ENCODE measurements around the gene SRCAP.

The SRCAP gene

DNA sequence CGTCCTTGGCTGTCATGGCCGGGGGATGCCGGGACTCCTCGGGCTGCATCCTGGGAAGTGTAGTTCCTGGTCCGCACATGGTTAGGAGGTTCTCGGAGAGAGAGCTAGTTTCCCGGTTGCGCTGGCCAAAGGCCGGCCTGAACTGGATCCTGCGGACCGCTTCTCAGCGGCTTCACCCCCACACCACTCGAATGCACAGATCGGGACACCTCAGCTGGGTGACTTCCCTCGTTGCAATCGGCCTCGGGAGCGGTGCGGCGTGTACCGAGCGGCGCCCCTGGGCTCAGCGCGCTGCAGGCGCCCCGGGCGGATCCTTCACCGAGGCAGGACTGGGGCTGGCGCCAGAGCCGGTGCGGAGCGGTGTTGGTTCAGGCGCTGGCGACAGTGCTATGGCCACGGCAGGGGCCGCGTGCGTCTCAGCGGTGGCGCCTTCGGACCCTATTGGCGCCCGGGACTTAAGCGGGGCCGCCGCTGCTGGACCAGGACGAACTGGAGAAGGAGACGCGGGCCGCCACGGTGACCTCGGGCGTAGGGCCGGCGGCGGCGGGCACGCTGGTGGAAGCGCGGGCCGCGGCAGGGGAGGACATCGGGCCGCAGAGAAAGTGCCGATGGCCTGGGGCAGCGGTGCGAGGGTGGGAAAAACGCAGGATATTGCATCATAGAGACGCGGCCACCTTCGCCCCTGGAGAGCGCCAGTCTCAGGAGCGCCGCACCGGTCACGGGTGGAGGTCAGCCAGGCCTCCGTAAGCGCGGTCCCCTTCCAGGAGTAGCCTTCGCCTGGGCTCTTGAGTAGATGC lies 76.6 kb downstream of the SRCAP start:
- DNase-seq (ENCODE audit: low read depth) = no peak

DNA sequence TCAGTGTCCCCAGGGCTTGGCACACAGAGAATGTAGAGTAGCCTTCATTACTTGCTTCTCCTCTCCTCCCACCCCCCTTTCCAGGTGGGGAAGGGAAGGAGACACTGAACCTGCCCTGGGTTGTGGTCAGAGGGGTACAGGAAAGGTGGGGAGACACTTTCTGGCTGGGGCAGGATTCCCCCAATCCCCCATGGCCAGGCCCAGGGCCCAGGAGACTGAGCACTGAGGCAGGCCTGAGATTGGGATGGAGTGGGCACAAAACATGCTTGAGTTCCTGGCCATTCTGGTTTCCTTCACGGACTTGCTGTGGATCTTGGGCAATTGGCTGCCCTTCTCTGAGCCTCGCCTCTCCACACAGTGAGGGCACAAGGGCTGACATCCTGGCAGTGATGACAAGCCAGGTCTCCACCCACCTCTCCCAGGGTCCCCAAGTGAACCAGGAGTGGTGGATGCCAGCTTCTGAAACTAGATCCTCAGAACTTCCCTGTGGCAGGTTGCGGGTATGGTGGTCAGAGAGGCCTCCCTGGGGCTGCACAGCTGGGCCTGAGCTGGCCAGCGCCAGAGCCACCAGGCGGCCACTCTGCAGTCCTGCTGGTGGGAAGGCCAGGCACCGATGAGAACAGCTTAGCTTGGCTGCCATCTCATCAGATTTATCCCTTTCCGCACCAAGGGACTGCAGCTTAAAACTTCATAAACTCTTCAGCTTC lies 78.8 kb downstream of the SRCAP start:
- DNase-seq (ENCODE audit: low read depth) = no peak

- DNase-seq (ENCODE audit: low read depth) = no peak
Observed at GRCh38 chr16:30778549-30779244, 79.7 kb downstream of the SRCAP start.

- no peak for DNase-seq (ENCODE audit: low read depth)
Observed at GRCh38 chr16:30779596-30779995, 80.6 kb downstream of the SRCAP start.

DNA sequence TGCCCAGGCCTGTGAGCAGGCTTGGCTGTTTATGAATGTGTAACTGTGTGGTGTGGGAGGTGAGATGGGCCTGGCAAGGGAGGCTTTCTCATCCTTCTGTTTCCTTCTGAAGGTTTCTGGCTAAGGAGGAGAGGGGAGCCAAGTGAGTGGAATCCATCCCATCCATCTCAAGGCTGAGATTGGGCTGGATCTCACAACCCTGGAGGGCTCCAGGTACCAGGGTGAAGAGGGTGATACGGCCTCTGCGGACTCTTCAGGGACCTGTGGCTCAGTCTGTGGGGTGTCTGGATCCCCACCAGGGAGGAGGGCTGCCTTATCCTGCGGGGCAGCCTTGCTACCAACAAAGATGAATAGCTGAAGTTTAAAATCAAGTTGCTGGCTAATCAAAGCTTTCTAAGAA lies 81.0 kb downstream of the SRCAP start:
- DNase-seq (ENCODE audit: low read depth) = no peak

GRCh38 chr16:30780549-30780948 lies 81.6 kb downstream of the SRCAP start:
- DNase-seq (ENCODE audit: low read depth) = no peak

DNA sequence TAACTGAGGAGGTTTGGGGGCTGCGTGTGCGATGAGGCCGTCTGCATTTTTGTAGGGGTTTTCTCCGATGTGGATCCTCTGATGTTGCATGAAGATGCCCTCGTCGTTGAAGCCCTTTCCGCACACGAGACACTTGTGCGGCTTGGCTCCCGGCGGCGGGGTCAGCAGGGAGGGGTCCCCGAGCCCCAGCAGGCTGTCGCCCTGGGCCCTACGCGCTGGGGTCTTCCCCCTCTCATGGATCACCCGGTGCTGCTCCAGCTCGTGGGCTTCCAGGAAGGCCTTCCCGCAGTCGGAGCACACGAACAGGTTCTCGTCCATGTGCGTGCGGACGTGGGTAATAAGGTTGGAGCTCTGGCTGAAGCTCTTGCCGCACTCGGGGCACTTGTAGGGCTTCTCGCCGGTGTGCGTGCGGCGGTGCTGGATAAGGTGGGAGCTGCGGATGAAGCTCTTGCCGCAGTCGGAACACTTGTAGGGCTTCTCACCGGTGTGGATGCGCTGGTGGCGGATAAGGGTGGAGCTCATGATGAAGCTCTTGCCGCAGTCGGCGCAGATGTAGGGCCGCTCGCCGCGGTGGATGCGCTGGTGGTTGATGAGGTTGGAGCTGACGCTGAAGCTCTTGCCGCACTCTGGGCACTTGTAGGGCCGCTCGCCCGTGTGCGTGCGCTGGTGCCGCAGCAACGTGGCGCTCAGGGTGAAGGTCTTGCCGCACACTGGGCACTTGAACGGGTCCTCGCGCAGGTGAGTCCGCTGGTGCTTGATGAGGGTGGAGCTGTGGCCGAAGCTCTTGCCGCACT lies 83.7 kb downstream of the SRCAP start:
- no peak for DNase-seq (ENCODE audit: low read depth)

GRCh38 chr16:30783280-30784109 lies 84.5 kb downstream of the SRCAP start:
- DNase-seq (ENCODE audit: low read depth) = no peak

- no peak for DNase-seq (ENCODE audit: low read depth)
Observed at GRCh38 chr16:30784215-30784614, 85.2 kb downstream of the SRCAP start.

DNA sequence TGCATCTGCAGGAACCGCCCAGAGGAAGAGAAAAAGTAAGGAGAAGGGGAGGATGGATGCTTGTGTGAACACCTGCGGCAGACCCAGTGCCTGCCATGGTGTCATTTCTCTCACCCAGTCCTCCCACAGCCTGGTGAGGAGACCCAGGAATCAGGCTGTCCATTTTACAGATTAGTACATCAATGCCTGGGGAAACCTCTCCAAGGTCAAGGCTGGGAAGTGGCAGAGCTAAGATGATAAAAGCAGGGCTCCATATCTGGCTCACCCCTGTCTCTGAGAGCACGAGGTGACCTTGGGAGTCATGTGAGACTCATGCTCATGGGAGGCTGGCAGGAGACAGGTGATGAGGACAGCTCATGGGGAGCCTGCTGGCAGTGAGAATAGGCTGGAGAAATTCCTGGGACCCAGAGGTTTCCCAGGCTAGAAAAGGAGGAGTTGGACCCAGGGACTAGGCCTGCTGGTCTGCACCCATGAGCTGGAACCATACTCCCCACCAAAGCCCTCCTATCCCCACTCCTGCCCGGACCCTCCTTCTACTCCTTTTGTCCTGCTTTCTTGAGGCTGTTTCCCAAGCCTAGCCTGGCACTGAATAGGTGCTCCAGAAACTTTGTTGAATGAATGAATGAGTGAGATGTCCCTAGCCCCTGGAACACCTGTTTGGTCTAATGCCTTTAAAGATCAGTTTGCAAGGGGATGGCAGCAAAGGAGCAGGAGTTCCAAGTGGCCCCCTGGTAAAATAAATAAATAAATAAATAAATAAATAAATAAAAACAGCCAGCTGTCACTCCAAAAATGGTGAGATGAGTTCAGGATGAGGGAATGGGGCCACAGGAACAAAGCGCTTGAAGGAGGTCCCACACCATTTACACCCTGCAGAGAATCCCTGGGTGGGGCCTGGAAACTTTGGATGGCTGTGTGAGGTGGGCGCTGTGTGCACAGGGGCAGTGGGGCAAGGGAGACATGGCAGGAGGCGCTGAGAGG lies 86.4 kb downstream of the SRCAP start:
- no peak for DNase-seq (ENCODE audit: low read depth)

GRCh38 chr16:30786115-30786935 lies 87.4 kb downstream of the SRCAP start:
- DNase-seq (ENCODE audit: low read depth) = no peak

DNA sequence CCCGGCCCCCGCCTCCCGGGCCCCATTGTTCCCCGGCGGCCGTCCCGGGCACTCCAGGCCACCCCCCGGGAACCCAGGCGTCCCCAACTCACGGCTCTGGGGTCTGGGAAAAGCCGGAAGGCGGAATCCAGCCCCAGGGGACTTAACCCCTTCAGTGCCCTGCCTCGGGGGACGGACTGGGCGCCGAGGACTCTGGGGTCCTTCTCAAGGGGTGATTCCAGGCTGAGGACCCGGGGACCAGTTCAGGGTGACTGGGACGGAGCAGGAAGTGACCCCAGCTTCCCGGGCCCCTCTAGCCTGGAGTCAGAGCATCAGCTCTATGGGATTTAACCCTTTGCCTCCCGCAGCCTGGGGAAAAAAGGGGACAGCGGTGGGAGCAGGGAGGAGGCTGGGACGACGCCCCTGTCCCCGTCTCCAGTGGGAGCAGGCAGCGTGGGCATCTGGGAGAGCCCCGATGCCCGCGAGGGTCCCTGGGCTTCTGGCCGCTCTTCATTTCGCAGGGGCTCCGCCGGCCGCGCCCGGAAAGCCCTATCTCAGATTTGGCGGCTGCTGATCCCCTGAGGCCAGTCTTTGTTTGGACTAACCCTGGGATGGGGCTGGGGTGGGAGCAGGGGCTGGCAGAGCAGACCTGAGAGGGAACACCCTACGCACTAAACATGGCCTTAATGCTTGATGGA lies 88.1 kb downstream of the SRCAP start, which contains the start of gene ZNF629:
TSS of gene ZNF629 (minus strand) at position 270 of the 677 bp plus-strand sequence. CDS start 2,723 bp downstream, outside the sequence.
- no peak for DNase-seq (ENCODE audit: low read depth)

DNA sequence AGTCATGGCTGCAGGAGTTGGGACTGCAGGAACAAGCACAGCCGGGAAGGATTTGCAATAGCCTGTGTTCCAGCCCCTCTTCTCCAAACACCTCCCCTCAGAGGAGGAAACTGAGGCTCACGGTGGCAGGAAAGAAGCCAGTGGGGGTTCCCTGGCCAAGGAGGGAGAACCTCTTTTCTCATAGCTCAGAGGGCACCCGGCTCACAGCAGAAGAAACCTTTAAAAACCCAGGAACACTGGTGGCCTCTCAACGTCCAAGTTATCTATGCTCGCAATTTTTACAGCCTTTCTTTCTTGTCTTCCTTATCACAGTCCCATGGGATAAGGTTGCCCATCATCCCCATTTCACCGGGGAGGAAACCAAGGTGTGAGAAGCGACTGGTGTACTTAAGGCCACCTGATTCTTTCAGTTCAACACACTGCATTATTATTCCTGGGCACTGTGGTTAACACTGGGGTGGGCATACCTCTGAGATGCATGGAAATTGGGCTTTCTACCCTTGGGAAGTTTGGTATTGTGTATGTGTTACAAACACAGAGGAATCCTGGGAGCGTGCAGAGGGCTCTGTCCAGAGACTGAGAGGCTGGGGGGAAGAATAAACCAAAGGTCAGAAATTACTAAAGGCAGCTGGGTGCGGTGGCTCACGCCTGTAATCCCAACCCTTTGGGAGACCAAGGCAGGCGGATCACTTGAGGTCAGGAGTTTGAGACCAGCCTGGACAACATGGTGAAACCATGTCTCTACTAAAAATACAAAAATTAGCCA lies 88.8 kb downstream of the SRCAP start:
- no peak for DNase-seq (ENCODE audit: low read depth)
